HG03066 (cell line): Measurements from ENCODE around the gene UBL7.
A peak's percentile ranks its signal among the peaks of the same experiment; 100 is the strongest.
"Not testable (repeated sequence)": the region's sequence is repeated elsewhere in the genome, so short reads cannot be mapped to it uniquely, and the experiment has no call there.

ENCODE experiments used
- ATAC-seq: cut with Tn5 transposase; IDR thresholded peaks from one replicate; pipeline ENCODE4 v1.9.1; 2021; ENCODE audit warnings: low read depth; ENCODE audit not compliant: unreplicated experiment

Gene UBL7

GRCh38 chr15:74460871-74461846 is at the start of gene UBL7:
TSS of gene UBL7 (minus strand) at chr15:74461160. CDS start at chr15:74458867, 2,293 bp downstream.
- ATAC-seq = peak; percentile 83

- ATAC-seq = no peak
Measured at GRCh38 chr15:74506515-74506840, 45.5 kb upstream of the UBL7 start.

- ATAC-seq = no peak
Measured at GRCh38 chr15:74505837-74506514, 45.0 kb upstream of the UBL7 start.

GRCh38 chr15:74504836-74505235 is 43.9 kb upstream of the UBL7 start:
- ATAC-seq = no peak

- no peak for ATAC-seq
Measured at GRCh38 chr15:74504418-74504817, 43.5 kb upstream of the UBL7 start.

- ATAC-seq = no peak
Measured at GRCh38 chr15:74502301-74502700, 41.3 kb upstream of the UBL7 start.

- ATAC-seq = no peak
Measured at GRCh38 chr15:74500401-74500800, 39.4 kb upstream of the UBL7 start.

- ATAC-seq = no peak
Measured at GRCh38 chr15:74499366-74499765, 38.4 kb upstream of the UBL7 start.

- no peak for ATAC-seq
Measured at GRCh38 chr15:74497584-74497983, 36.6 kb upstream of the UBL7 start.

GRCh38 chr15:74496648-74497047 is 35.7 kb upstream of the UBL7 start:
- no peak for ATAC-seq

- no peak for ATAC-seq
Measured at GRCh38 chr15:74490339-74490689, 29.4 kb upstream of the UBL7 start.

GRCh38 chr15:74489518-74490338 is 28.8 kb upstream of the UBL7 start:
- ATAC-seq = no peak

- no peak for ATAC-seq
Measured at GRCh38 chr15:74488776-74489175, 27.8 kb upstream of the UBL7 start.

GRCh38 chr15:74482661-74483060 is 21.7 kb upstream of the UBL7 start:
- no peak for ATAC-seq

GRCh38 chr15:74480364-74480763 is 19.4 kb upstream of the UBL7 start:
- not testable (repeated sequence) for ATAC-seq

- not testable (repeated sequence) for ATAC-seq
Measured at GRCh38 chr15:74471621-74472020, 10.7 kb upstream of the UBL7 start.

GRCh38 chr15:74470631-74471395 is 9.9 kb upstream of the UBL7 start:
- no peak for ATAC-seq

- ATAC-seq = no peak
Measured at GRCh38 chr15:74468341-74469032, 7.5 kb upstream of the UBL7 start.

GRCh38 chr15:74466570-74466969 is 5.6 kb upstream of the UBL7 start:
- no peak for ATAC-seq

GRCh38 chr15:74464897-74465296 is 3.9 kb upstream of the UBL7 start:
- ATAC-seq = no peak
